ENCODE results near the gene TXNRD2. TPM values are rescaled to one million over a fixed set of nuclear protein-coding genes. Genes with fewer than 3 reads are reported as not detected.

The TXNRD2 gene
- total RNA-seq, 3 donors from 2014 or later (not counting 1 experiment from before 2014, with no cell fraction given), result 23.5 to 37.3 (median 24.4) TPM

DNA sequence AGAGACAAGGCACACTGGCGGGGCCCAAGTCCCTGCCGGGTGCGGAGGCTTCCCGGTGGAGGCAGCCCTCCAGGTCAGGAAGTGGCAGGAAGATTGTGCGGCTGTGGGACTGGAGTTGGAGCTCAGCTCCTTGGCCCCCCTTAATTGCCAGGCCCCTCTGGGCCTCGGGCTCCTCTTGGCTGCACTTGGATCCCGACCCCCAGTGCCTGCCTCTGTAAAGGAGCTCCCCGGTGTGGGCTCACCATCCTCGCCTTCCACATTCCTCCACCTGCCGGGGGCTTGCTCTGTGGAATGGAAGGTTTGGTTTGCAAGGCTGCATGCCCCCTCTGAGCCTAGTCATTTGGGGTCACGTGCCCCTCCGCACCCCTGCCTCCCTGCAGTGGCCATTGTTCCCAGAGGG is 38.1 kb downstream of the TXNRD2 start:
- Mint-ChIP-seq H3K36me3 (no peaks in the 10 kb centered on the region), H3K4me1 (no peaks in the 10 kb centered on the region), H3K9me3 (no peaks in the 10 kb centered on the region), H3K4me3 (no peak overlapping the region), H3K27ac (no peak overlapping the region), H3K27me3 (ENCODE audit: low read depth in 2 of 2) (no peaks in the 10 kb centered on the region)
- H3K9me3 ChIP-seq (ENCODE audit: control insufficient read depth, insufficient read depth, low read length), result no peaks in the 10 kb centered on the region
- WGBS (ENCODE audit: insufficient coverage), result 93% methylated on average over 11 of the region's 12 CpGs
- no peak for DNase-seq
- H3K36me3 ChIP-seq (ENCODE audit: control insufficient read depth, insufficient read depth, low read length), result peaks cover 12% of the 10 kb centered on the region
- H3K4me3 ChIP-seq (ENCODE audit: low read length), result no peak overlapping the region
- H3K27me3 ChIP-seq (ENCODE audit: control insufficient read depth, insufficient read depth, low read length), result no peaks in the 10 kb centered on the region
- TF ChIP-seq, protein P1, sequence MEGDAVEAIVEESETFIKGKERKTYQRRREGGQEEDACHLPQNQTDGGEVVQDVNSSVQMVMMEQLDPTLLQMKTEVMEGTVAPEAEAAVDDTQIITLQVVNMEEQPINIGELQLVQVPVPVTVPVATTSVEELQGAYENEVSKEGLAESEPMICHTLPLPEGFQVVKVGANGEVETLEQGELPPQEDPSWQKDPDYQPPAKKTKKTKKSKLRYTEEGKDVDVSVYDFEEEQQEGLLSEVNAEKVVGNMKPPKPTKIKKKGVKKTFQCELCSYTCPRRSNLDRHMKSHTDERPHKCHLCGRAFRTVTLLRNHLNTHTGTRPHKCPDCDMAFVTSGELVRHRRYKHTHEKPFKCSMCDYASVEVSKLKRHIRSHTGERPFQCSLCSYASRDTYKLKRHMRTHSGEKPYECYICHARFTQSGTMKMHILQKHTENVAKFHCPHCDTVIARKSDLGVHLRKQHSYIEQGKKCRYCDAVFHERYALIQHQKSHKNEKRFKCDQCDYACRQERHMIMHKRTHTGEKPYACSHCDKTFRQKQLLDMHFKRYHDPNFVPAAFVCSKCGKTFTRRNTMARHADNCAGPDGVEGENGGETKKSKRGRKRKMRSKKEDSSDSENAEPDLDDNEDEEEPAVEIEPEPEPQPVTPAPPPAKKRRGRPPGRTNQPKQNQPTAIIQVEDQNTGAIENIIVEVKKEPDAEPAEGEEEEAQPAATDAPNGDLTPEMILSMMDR (IDR thresholded peaks at IDR 0.05), result no peak
- intact Hi-C loops (cut with micrococcal nuclease), result no loop called here
- no peak for ATAC-seq
- no peaks in the 10 kb centered on the region for H3K4me1 ChIP-seq (ENCODE audit: control insufficient read depth, insufficient read depth, low read length)
- no peak overlapping the region for H3K27ac ChIP-seq (ENCODE audit: low read length)

- intact Hi-C loops (cut with micrococcal nuclease), result no loop called here
- Mint-ChIP-seq H3K27ac (no peak overlapping the region), H3K4me1 (no peaks in the 10 kb centered on the region), H3K9me3 (no peaks in the 10 kb centered on the region), H3K27me3 (ENCODE audit: low read depth in 2 of 2) (no peaks in the 10 kb centered on the region), H3K36me3 (no peaks in the 10 kb centered on the region), H3K4me3 (no peak overlapping the region)
- Histone ChIP-seq H3K4me3 (ENCODE audit: low read length) (no peak overlapping the region), H3K27ac (ENCODE audit: low read length) (no peak overlapping the region), H3K9me3 (ENCODE audit: control insufficient read depth, insufficient read depth, low read length) (no peaks in the 10 kb centered on the region), H3K36me3 (ENCODE audit: control insufficient read depth, insufficient read depth, low read length) (peaks cover 7% of the 10 kb centered on the region), H3K4me1 (ENCODE audit: control insufficient read depth, insufficient read depth, low read length) (no peaks in the 10 kb centered on the region), H3K27me3 (ENCODE audit: control insufficient read depth, insufficient read depth, low read length) (no peaks in the 10 kb centered on the region)
- TF ChIP-seq, protein P1 (IDR thresholded peaks at IDR 0.05), result no peak
- WGBS (ENCODE audit: insufficient coverage), result 95% methylated on average over 9 of the region's 9 CpGs
- ATAC-seq (no peak), DNase-seq (no peak)
Observed at GRCh38 chr22:19903031-19903430, 38.6 kb downstream of the TXNRD2 start.

DNA sequence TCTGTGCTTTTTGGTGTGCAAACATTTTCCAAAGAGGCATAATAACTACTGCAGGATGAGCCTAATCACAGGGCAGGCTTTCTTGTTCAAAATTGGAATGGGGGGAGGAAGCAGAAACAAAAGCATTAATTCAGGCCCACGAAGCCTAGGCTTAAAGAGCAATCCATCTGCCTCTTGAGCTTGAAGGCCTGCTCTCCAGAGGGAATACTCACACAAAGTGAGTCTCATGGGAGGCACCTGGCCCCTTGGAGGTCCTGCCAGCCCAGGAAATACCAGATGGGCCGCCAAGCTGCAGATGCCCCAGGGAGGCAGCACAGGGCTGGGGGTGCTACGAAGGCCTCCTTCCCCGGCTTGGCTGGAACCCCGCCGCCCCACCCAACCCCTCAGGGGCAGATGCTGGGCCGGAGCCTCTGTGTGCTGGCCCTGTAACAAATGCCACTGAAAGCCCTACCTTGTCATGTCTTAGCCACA is 39.3 kb downstream of the TXNRD2 start:
- no peak overlapping the region for H3K27ac Mint-ChIP-seq
- H3K9me3 ChIP-seq (ENCODE audit: control insufficient read depth, insufficient read depth, low read length), result no peaks in the 10 kb centered on the region
- peaks cover 9% of the 10 kb centered on the region for H3K36me3 ChIP-seq (ENCODE audit: control insufficient read depth, insufficient read depth, low read length)
- H3K4me3 Mint-ChIP-seq, result no peak overlapping the region
- H3K27me3 Mint-ChIP-seq (ENCODE audit: low read depth in 2 of 2), result no peaks in the 10 kb centered on the region
- 78% methylated on average over 7 of the region's 7 CpGs for WGBS (ENCODE audit: insufficient coverage)
- H3K36me3 Mint-ChIP-seq, result no peaks in the 10 kb centered on the region
- H3K9me3 Mint-ChIP-seq, result no peaks in the 10 kb centered on the region
- TF ChIP-seq, protein P1 (IDR thresholded peaks at IDR 0.05), result no peak
- H3K4me1 Mint-ChIP-seq, result no peaks in the 10 kb centered on the region
- no peak for DNase-seq
- intact Hi-C loops (cut with micrococcal nuclease), result no loop called here
- H3K4me1 ChIP-seq (ENCODE audit: control insufficient read depth, insufficient read depth, low read length), result no peaks in the 10 kb centered on the region
- no peak overlapping the region for H3K4me3 ChIP-seq (ENCODE audit: low read length)
- no peaks in the 10 kb centered on the region for H3K27me3 ChIP-seq (ENCODE audit: control insufficient read depth, insufficient read depth, low read length)
- ATAC-seq, result no peak
- H3K27ac ChIP-seq (ENCODE audit: low read length), result no peak overlapping the region

- DNase-seq (no peak), ATAC-seq (no peak)
- H3K9me3 ChIP-seq (ENCODE audit: control insufficient read depth, insufficient read depth, low read length), result no peaks in the 10 kb centered on the region
- no peaks in the 10 kb centered on the region for H3K36me3 Mint-ChIP-seq
- no peaks in the 10 kb centered on the region for H3K27me3 Mint-ChIP-seq (ENCODE audit: low read depth in 2 of 2)
- H3K4me3 Mint-ChIP-seq, result no peak overlapping the region
- H3K27ac Mint-ChIP-seq, result no peak overlapping the region
- H3K27me3 ChIP-seq (ENCODE audit: control insufficient read depth, insufficient read depth, low read length), result no peaks in the 10 kb centered on the region
- no peaks in the 10 kb centered on the region for H3K9me3 Mint-ChIP-seq
- peaks cover 9% of the 10 kb centered on the region for H3K36me3 ChIP-seq (ENCODE audit: control insufficient read depth, insufficient read depth, low read length)
- TF ChIP-seq, protein P1 (IDR thresholded peaks at IDR 0.05), result no peak
- WGBS (ENCODE audit: insufficient coverage), result 91% methylated on average over 11 of the region's 11 CpGs
- no peaks in the 10 kb centered on the region for H3K4me1 Mint-ChIP-seq
- H3K4me3 ChIP-seq (ENCODE audit: low read length), result no peak overlapping the region
- intact Hi-C loops (cut with micrococcal nuclease), result no loop called here
- H3K4me1 ChIP-seq (ENCODE audit: control insufficient read depth, insufficient read depth, low read length), result no peaks in the 10 kb centered on the region
- H3K27ac ChIP-seq (ENCODE audit: low read length), result no peak overlapping the region
Observed at GRCh38 chr22:19901577-19902244, 39.9 kb downstream of the TXNRD2 start.
